Femur (tissue), 1 donor: ENCODE results near the gene EPHB6.

Experiments used
- DNase-seq: peaks from one replicate; pipeline ENCODE4 v3.0.0-alpha.2; 2017

The EPHB6 gene

GRCh38 chr7:142867097-142867378, 12.2 kb downstream of the EPHB6 start:
- no peak for DNase-seq

- DNase-seq, result no peak
Observed at GRCh38 chr7:142867398-142868187, 12.7 kb downstream of the EPHB6 start.

DNA sequence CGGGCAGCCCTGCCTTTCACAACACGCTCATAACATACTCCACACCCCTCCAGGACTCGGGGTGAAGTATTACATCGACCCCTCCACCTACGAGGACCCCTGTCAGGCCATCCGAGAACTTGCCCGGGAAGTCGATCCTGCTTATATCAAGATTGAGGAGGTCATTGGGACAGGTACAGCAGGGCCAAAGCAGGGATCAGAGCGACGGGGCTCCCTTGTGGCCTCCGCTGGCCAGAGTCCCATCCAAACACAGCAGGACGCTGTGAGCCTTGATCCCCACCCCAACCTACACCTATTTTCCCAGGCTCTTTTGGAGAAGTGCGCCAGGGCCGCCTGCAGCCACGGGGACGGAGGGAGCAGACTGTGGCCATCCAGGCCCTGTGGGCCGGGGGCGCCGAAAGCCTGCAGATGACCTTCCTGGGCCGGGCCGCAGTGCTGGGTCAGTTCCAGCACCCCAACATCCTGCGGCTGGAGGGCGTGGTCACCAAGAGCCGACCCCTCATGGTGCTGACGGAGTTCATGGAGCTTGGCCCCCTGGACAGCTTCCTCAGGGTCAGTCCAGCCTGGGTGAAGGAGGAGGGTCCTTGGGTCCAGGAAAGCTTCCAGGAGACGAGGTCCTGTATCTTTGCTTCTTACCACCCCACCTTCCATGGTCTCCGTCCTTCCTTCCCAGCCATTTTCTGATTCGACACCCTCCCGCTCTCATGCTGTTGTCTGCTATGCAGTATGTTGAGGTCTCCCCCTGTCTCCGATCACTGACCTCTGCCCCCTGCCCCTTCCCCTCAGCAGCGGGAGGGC, 13.5 kb downstream of the EPHB6 start:
- no peak for DNase-seq

GRCh38 chr7:142868986-142869415, 14.1 kb downstream of the EPHB6 start:
- DNase-seq, result no peak

- DNase-seq, result no peak
Observed at GRCh38 chr7:142869434-142869833, 14.6 kb downstream of the EPHB6 start.

GRCh38 chr7:142870147-142870559, 15.3 kb downstream of the EPHB6 start:
- no peak for DNase-seq

GRCh38 chr7:142870566-142871259, 15.8 kb downstream of the EPHB6 start:
- DNase-seq, result no peak

- no peak for DNase-seq
Observed at GRCh38 chr7:142871260-142872105, 16.6 kb downstream of the EPHB6 start.

- DNase-seq, result no peak
Observed at GRCh38 chr7:142872106-142872675, 17.3 kb downstream of the EPHB6 start.

- DNase-seq, result no peak
Observed at GRCh38 chr7:142873281-142873784, 18.5 kb downstream of the EPHB6 start.

GRCh38 chr7:142873871-142874270, 19.0 kb downstream of the EPHB6 start:
- no peak for DNase-seq

DNA sequence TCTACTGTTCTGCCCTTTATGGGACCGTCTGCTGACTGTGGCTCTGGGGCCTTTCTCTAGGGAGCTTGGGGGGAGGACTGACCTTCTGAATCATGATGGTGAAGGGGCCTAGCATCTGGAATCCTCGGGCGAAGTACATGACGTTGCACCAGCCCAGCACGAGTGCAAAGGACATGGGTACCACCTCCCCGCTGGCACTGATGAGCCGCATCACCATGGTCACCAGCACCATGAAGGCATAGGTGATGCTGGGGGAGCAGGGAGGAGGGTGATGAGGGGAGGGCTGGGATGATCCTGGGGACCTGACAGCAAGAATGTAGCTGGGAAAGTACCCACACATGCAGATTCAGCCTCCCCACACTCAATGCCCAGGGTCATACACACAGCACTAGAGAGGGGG, 19.5 kb downstream of the EPHB6 start:
- no peak for DNase-seq

GRCh38 chr7:142874837-142875236, 20.0 kb downstream of the EPHB6 start:
- no peak for DNase-seq

DNA sequence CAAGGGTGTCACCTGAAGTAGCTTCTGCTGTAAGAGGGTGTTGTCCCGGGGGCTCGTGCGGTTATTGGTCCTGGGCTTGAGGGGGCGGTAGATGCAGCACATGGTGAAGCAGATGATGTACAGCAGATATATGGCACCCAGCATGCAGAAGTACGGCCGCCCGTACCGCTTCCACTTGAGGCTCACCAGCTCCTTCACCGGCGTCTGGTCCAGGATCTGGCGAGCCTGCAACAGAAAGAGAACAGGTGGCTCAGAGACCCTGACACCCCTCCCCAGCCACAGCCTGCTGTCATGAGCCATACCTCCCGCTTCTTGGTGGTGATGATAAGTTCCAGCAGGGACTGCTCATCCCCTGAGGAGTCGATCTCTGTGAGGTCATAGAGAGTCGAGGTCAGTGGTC, 20.6 kb downstream of the EPHB6 start:
- no peak for DNase-seq

DNA sequence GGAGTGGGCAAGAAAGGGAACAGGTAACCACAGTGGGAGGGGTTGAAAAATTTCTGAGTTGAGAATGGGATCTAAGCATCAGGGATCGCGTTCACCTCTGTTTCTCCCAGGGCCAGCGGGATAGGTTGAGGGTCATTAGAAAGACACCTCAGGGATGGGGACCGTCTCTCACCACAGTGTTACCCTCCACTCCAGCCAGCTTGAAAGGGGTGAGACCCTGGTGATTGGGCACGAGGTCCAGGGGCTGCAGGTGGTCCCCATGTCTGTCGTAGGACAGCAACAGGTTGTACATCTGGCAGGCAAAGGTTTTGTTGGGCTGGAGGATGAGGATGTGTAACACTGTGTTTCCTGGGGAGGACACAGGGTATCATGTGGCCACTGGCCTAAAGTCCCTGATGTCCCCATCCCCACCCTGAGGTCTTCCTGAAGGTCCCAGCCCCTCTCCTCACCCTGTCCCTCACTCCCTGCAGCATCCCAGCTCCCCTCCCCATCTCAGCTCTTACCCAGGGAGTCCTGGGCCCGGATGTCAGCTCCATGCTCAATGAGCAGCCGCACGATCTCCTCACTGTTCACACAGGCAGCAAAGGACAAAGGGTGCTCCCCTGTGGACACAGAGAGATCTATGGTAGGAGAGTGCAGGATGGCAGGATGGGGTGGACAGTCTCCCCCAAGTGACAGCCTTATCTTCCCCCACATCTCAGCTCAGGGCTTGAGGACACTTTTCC, 21.5 kb downstream of the EPHB6 start:
- DNase-seq, result no peak

GRCh38 chr7:142876991-142877910, 22.4 kb downstream of the EPHB6 start:
- DNase-seq, result no peak

DNA sequence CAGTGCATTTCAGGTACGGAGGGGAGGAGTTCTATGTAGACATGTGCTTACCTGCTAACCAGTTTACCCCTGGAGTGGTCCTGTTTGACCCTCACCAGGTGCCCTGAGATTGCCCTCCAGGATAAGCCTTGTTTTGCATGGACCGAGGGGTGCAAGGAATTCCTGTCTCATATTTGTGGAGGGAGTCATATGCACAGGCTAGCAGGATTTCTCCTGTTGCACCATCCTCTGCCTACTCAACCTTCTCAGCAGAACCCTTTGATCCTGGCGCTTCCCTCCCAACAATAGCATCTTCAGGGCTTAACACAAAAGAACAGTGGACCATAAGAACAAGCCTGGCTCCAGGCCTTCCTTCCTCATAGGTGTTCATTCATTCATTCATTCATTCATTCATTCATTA, 23.4 kb downstream of the EPHB6 start:
- DNase-seq, result no peak

- DNase-seq, result no peak
Observed at GRCh38 chr7:142879060-142879459, 24.2 kb downstream of the EPHB6 start.

DNA sequence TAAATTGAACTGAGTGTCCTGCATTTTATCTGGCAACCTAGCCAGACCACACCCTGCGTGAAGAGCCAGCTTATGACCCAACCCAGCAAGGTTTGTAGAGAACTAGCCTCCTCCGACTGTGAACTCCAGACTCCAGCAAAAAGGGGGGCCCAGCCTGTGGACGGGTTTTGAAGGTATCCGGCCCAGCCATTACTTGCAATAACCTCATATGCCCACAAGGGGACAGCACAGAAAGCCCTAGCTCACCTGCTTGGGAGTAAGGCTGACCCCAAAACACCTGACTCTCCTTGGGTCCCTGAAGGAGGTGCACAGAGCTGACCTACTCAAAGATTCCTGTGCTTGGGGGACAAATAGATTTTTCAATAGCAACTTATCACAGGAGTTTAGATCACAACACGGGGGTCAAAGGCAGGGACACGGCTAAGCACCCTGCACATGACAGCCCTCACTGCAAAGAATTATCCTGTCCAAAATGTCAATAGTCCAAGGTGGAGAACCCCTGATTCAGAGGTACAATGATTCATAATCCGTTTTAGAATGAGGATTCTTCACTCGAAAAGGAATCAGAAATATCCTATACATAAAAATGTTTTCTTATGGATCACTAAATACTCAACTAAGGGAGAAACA, 26.1 kb downstream of the EPHB6 start:
- DNase-seq, result no peak
